Measurements from ENCODE around the gene CTSS.

- no peak for TF ChIP-seq CEBPB (IDR thresholded peaks at IDR 0.05)
- TF ChIP-seq, protein P1, sequence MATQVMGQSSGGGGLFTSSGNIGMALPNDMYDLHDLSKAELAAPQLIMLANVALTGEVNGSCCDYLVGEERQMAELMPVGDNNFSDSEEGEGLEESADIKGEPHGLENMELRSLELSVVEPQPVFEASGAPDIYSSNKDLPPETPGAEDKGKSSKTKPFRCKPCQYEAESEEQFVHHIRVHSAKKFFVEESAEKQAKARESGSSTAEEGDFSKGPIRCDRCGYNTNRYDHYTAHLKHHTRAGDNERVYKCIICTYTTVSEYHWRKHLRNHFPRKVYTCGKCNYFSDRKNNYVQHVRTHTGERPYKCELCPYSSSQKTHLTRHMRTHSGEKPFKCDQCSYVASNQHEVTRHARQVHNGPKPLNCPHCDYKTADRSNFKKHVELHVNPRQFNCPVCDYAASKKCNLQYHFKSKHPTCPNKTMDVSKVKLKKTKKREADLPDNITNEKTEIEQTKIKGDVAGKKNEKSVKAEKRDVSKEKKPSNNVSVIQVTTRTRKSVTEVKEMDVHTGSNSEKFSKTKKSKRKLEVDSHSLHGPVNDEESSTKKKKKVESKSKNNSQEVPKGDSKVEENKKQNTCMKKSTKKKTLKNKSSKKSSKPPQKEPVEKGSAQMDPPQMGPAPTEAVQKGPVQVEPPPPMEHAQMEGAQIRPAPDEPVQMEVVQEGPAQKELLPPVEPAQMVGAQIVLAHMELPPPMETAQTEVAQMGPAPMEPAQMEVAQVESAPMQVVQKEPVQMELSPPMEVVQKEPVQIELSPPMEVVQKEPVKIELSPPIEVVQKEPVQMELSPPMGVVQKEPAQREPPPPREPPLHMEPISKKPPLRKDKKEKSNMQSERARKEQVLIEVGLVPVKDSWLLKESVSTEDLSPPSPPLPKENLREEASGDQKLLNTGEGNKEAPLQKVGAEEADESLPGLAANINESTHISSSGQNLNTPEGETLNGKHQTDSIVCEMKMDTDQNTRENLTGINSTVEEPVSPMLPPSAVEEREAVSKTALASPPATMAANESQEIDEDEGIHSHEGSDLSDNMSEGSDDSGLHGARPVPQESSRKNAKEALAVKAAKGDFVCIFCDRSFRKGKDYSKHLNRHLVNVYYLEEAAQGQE (IDR thresholded peaks at IDR 0.05): no peak
- TF ChIP-seq ELK1 (IDR thresholded peaks at IDR 0.05; ENCODE audit: low read depth, low read length): no peak
- TF ChIP-seq, protein P2, sequence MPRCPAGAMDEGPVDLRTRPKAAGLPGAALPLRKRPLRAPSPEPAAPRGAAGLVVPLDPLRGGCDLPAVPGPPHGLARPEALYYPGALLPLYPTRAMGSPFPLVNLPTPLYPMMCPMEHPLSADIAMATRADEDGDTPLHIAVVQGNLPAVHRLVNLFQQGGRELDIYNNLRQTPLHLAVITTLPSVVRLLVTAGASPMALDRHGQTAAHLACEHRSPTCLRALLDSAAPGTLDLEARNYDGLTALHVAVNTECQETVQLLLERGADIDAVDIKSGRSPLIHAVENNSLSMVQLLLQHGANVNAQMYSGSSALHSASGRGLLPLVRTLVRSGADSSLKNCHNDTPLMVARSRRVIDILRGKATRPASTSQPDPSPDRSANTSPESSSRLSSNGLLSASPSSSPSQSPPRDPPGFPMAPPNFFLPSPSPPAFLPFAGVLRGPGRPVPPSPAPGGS (IDR thresholded peaks at IDR 0.05): 0 out of 3 replicates have a peak, but pooled peaks have one; percentile 34
- peak; percentile 11; the same call in 1 of the 2 replicates for TF ChIP-seq MAX (IDR thresholded peaks at IDR 0.05)
- TF ChIP-seq NFE2L2 (conservative IDR thresholded peaks at IDR 0.05; ENCODE audit: low read length): no peak
Measured at GRCh38 chr1:150696995-150697927, 68.3 kb downstream of the CTSS start, which contains the start of gene GOLPH3L.

All from A549 (cell line).